NCI-H1048 (cell line): Measurements from ENCODE around the gene POFUT1.

Experiments
- DNase-seq: peaks from one replicate; lab custom pipeline; 2025; lab: John Stamatoyannopoulos, UW

The POFUT1 gene

DNA sequence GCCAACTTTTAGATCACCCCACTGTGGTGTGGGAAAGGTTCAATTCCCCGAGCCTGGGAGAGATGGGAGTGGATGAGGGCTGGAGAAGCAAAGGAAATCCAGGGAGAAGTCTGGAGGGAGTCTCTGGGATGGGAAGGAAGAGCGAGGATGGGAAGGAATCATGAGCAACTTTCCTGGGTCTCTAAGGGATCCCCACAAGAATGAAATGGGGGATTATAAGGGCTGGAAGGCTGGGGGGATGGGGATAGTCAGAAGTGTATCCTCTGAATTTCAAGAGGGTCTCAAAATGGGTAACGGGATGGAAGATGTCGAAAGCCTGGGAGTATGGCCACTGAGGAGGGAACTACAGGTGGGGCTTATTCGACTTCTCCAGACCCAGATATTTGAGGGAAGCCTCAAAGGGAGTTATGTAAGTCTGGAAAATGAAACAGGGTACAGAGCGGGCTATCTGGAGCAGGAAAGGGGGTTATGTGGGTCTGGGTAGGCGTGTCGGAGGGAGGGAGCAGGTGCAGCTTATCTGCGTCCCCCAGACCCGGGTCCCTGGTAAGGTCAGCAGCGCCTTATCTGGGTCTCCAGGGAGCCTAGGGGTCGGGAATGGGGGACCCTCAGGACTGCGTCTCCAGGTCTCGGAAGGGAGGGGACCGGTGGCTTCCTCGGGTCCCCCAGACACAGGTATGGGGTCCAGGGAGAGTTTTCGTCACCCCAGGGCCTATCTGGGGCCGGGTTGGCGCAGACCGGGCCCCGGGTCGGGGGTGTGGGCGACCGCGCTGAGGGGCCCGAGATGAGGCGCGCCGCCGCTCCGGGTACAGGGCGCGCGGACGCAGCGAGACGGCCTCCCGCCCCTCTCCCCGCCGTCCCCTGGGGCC is 687 bp upstream of the POFUT1 start:
- DNase-seq, result no peak

DNA sequence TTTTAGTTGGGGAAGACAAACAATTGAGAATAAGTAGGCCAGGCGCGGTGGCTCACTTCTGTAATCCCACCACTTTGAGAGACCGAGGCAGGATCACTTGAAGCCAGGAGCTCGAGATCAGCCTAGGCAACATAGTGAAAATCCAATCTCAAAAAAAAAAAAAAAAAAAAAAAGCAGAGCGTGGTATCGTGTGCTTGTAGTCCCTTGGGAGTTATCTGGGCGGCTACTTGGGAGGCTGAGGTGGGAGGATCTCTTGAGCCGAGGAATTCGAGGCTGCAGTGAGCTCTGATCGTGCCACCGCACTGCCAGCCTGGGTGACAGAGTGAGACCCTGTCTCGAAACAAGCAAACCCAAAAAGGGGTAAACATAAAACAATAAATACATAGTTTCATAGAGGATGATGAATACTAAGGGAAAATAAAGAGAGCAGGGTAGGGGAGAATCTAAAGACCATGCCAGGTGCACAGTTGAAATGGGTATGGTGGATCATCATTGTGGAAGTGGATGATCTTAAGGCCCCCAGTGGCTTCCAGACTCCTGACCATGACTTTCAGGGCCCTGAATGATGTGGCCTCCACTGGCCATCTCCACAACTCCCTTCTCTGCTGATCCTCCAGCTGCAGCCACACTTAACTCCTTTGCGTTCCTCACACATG is 947 bp downstream of the POFUT1 start:
- no peak for DNase-seq

DNA sequence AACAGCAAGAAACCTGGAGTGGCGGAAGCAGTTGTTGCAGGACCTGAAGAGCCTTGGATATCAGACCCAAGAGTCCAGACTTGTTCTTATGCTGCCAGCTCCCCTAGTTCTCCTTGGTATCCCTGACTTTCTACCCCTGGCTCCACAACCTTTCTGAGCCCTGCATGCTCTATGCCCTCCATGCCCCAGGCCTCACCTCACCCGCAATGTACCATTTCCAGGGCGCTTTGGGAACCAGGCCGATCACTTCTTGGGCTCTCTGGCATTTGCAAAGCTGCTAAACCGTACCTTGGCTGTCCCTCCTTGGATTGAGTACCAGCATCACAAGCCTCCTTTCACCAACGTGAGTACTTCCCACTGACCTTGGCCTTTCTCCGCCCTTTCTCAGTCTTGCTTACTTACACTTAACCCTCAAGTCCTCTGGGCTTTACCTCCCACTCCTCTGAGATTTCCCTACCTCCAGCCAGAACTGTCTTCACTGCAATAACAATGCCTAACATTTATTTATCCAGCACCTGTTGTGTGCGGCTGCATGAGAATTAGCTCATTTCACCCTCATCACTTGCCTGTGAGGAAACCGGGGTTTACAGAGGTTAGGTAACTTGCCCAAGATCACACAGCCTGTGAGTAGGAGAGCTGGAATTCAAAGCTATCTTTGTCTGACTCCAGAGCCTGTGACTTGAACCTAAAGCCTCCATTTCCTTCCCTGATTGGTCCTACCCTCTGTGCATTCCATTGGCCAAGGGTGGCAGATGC is 2.3 kb downstream of the POFUT1 start:
- DNase-seq, result no peak

DNA sequence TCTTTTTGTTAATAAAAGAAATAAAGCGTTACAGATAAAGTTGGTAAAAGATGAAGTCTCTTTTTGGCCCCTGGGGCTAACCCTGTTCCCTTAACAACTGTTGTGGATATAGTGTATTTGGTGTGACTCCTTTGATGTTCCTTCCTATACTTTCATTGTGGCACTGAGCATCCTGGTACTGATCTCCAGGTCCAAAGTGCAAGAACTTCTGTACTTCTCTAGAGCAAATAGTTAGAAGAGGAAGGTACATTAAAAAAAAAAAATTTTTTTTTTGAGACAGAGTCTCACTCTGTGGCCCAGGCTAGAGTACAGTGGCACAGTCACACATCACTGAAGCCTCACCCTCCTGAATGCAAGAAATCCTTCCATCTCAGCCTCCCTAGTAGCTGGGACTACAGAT is 6.2 kb downstream of the POFUT1 start:
- no peak for DNase-seq

- no peak for DNase-seq
Observed at GRCh38 chr20:32215147-32215546, 7.5 kb downstream of the POFUT1 start.

GRCh38 chr20:32215729-32216128 is 8.0 kb downstream of the POFUT1 start:
- DNase-seq, result no peak

- DNase-seq, result no peak
Observed at GRCh38 chr20:32216179-32217142, 8.8 kb downstream of the POFUT1 start.

DNA sequence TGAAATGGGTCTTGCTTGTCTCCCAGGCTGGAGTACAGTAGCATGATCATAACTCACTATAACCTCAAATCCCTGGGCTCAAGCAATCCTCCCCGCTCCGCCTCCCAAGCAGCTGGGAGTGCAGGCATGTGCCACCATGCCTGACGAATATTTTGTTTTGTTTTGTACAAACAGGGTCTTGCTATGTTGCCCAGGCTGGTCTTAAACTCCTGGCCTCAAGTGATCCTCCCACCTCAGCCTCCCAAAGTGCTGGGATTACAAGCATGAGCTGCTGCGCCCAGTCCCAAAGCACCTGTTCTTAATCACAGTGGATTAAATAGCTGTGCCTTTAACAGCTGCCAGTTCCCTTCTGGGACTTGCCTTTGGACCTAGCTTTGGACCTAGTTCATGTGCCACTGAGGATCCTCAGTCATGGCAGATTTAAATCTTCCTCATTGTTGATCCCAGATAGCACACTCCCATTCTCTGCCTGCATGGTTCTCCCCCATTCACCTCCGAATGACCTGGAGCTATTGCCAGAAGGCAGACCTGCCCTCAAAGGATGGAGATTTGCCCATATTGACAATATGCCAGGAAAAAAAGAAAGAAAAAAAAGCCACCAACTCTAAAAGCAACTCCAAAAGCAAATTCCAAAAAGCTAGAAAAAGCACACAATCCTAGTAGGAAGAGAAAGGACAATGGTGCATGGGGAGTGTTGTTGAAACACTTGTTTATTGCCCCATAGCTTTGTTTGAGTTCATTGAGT is 10.6 kb downstream of the POFUT1 start:
- no peak for DNase-seq

DNA sequence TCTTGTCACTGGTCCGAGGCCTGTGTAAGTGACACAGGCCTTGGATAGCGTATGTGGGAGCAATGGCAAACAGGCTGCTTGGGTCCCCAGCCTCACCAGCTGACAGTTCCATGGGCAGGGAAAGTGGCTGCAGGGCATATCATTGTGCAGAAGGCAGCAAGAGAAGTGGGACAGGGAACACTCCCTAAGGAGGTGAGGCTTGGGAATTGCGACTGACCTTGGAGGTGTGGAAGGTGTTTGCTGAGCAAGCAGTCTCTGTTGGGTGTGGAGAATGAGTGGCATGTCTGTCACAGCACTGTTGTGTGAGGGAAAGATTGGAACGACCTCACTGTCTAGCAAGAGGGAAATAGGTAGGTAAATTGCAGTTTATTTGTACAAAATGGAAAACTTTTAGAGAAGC is 16.8 kb downstream of the POFUT1 start:
- no peak for DNase-seq

GRCh38 chr20:32226391-32226790 is 18.7 kb downstream of the POFUT1 start:
- no peak for DNase-seq

DNA sequence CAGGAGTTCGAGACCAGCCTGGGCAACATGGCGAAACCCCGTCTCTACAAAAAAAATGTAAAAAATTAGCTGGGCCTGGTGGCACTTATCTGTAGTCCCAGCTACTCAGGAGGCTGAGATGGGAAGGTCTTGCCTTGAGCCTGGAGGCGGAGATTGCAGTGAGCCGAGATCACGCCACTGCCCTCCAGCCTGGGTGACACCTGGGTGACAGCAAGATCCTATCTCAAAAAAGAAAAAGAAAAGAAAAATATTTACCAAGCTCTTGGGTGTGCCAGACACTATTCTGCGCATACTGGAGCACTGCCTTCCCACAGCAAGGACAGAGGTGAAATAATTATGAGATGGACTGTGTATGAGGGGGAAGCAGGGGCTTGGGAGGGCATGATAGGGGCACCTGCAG is 19.6 kb downstream of the POFUT1 start:
- no peak for DNase-seq

DNA sequence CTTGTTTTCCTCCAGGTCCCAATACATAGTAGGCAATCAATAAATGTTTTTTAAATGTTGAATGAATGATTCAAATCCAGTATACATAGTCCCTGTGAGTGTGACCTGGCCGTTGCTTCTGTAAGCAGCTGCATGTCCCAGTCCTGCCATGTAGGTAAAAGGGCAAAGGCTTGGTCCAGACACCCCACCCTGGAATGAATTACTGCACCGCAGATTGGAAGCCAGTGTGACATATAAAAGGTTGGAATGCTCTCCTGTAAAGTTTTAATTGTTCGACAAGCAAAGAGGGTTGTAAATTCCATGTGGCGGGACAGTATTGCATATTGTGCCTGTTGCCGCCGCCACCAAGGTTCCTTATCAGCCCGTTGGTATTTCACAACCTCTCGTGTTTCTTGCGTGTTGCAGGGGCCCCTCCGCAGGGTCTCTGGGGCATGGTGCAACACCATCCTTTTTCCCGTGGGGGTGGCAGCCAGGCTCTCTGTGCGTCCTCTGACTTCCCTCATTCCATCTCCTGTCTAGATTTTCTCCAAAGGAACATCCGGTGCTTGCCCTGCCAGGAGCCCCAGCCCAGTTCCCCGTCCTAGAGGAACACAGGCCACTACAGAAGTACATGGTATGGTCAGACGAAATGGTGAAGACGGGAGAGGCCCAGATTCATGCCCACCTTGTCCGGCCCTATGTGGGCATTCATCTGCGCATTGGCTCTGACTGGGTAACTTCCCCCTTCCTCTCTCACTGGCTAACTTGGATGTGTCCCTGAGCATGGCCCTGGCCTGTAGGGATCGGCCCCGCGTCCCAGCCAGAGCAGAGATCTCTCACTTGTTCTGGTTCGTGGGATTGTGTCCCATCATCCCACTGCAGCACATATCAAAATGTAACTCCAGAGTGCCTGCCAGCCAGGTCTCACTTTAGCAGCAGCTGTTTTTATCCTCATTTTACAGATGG is 20.3 kb downstream of the POFUT1 start:
- DNase-seq, result no peak

- no peak for DNase-seq
Observed at GRCh38 chr20:32229251-32229747, 21.6 kb downstream of the POFUT1 start.

GRCh38 chr20:32230707-32231106 is 23.0 kb downstream of the POFUT1 start:
- DNase-seq, result no peak

DNA sequence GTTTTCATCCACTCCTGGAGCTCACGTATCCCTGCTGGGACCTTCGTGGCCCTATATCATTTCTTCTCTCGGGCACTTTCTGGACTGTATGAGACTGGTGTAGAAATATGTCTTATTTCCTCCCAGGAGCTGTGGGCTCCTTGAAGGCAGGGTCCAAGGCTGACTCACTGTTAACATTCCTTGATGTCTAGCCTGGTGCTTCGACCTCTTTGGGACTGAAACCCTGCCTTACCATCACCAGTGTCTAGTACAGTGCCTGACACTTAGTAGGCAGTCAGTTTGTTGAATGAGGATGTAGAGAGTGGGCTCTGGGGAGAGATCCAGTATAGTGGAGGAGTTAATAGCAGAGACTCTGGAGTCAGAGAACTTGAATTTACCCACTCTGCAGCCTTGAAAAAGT is 23.6 kb downstream of the POFUT1 start:
- DNase-seq, result no peak

GRCh38 chr20:32231847-32232246 is 24.2 kb downstream of the POFUT1 start:
- no peak for DNase-seq

DNA sequence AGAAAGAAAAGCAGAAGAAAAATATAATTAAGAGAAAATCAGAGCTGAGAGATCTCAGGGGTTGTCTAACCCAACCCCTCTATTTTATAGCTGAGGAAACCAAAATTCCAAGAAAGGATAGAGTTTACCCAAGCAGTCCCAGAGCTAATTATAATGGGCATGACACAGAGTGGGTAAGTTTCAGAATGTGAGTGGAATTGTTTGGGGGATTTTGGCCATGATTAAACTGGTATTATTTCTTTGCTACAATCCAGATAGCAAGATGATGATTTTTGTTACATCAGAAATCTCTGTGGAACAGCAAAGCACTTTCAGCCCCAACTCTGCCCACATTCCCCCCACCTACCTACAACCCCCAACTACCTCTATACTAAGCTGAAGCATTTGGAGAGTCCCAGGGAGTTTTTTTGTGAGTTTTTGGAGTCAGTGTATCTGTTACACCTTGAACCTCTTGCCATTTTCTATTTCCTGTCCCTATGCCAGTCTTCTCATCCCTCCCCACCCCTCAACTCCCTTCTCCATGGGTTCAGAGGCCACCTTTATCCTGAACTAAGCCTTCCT is 24.7 kb downstream of the POFUT1 start:
- DNase-seq, result no peak

- DNase-seq, result no peak
Observed at GRCh38 chr20:32233286-32233685, 25.6 kb downstream of the POFUT1 start.

DNA sequence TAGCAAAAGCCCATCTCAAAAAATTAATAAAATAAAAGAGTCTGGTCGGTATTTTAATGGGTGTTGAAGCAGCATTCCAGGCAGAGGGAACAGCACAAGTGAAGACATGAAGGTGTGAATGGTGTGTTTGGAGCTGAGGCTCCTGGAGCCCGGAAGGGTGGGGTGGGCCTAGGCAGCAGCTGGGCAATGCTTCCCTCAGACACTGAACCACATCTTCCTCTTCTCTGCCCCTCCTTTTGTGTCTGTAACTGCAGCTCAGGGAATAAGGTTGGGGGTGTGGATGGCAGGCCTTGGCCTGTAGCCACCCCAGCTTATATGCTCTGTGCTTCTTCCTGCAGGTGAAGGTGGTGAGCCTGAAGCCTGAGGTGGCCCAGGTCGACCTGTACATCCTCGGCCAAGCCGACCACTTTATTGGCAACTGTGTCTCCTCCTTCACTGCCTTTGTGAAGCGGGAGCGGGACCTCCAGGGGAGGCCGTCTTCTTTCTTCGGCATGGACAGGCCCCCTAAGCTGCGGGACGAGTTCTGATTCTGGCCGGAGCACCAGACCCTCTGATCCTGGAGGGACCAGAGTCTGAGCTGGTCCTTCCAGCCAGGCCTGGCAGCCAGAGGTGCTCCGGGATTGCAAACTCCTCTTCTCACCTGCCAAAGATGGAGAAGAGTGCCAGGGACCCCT is 26.6 kb downstream of the POFUT1 start:
- no peak for DNase-seq
